ENCODE data around the gene DNMBP.
A peak's percentile ranks its signal among the peaks of the same experiment; 100 is the strongest.
"Not testable (repeated sequence)": the region's sequence is repeated elsewhere in the genome, so short reads cannot be mapped to it uniquely, and the experiment has no call there.

Gene DNMBP

DNA sequence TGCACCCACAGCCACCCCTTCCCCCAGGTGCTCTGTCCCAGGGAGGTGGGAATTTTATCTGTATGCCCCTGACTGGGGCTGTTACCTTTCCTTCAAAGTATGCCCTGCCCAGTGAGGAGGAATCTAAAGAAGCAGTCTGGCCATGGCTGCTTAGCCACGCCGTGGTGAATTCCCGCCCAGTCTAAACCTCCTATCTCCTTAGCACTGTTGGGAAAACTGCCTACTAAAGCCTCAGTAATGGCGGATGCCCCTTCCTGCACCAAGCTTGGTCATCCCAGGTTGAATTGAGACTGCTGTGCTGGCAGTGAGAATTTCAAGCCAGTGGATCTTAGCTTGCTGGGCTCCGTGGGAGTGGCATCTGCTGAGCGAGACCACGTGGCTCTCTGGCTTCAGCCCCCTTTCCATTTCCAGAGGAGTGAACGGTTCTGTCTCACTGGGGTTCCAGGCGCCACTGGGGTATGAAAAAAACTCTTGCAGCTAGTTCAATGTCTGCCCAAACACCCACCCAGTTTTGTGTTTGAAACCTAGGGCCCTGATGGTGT, 140.1 kb downstream of the DNMBP start:
- no peak for DNase-seq (ENCODE audit: low read depth in 2 of 2)

DNA sequence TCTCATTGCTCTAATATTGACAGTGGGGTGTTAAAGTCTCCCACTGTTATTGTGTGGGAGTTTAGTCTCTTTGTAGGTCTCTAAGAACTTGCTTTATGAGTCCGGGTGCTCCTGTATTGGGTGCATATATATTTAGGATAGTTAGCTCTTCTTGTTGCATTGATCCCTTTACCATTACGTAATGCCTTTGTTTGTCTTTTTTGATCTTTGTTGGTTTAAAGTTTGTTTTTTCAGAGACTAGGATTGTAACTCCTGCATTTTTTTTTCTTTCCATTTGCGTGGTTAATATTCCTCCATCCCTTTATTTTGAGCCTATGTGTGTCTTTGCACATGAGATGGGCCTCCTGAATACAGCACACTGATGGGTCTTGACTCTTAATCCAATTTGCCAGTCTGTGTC, 142.5 kb downstream of the DNMBP start:
- not testable (repeated sequence) for DNase-seq (ENCODE audit: low read depth in 2 of 2)

DNA sequence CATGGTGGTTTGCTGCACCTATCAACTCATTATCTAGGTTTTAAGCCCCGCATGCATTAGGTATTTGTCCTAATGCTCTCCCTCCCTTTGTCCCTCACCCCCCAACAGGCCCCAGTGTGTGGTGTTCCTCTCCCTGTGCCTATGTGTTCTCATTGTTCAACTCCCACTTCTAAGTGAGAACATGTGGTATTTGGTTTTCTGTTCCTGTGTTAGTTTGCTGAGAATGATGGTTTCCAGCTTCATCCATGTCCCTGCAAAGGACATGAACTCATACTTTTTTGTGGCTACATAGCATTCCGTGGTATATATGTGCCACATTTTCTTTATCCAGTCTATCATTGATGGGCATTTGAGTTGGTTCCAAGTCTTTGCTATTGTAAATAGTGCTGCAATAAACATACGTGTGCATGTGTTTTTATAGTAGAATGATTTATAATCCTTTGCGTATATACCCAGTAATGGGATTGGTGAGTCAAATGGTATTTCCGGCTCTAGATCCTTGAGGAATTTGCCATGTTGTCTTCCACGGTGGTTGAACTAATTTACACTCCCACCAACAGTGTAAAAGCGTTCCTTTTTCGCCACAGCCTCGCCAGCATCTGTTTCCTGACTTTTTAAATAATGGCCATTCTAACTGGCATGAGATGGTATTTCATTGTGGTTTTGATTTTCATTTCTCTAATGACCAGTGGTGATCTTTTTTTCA, 146.1 kb downstream of the DNMBP start:
- DNase-seq (ENCODE audit: low read depth in 2 of 2): peak; percentile 55 to 56

DNA sequence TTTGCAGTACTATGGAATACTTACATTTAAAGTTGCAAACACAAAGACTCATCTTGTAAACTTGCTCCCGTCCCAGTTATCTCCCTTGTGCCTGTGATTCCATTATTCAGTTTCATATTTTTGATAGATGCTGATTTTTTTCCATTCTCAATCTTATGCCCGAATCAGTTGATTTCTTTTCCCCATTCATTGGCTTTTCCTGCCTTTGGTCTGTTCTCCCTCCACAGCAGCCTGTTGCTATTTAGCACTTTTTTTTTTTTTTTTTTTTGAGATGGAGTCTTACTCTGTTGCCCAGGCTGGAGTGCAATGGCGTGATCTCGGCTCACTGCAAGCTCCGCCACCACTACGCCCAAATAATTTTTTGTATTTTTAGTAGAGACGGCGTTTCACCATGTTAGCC, 149.3 kb downstream of the DNMBP start:
- DNase-seq (ENCODE audit: low read depth in 2 of 2): no peak

DNA sequence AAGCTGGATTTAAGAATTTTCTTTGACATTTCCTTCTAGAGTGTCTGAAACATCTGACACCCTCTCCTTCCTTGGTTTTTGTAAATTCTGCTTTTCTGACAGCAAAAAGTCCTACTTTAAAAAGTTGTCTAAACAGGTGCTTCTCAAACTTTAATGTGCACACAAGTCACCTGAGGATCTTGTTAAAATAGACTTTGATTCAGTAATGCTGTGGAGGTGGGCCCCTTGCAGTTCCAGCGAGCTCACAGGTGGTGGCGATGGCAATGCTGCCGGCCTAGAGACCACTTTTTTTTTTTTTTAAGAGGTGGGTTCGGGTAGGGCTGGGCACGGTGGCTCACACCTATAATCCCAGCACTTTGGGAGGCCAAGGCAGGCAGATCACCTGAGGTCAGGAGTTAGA, 150.2 kb downstream of the DNMBP start:
- no peak for DNase-seq (ENCODE audit: low read depth in 2 of 2)

DNA sequence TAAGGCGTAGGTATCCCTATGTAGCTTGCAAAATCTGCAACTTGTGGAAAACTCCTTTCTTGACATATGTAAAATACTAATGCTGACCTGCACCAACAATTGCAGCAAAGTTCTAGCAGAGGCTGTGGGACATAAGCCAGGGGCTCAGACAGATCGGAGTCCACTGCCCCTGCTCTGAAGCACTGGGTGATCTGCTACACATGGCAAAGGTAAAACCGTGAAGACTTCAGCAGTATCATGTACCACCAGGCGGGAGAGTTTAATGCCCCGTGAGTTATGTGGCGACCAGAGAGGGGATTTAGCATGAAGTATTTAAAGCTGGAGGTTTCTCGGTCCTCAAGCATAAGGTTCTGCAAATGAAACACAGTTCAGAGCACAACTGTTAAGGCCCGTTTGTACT, 150.9 kb downstream of the DNMBP start:
- no peak for DNase-seq (ENCODE audit: low read depth in 2 of 2)

DNA sequence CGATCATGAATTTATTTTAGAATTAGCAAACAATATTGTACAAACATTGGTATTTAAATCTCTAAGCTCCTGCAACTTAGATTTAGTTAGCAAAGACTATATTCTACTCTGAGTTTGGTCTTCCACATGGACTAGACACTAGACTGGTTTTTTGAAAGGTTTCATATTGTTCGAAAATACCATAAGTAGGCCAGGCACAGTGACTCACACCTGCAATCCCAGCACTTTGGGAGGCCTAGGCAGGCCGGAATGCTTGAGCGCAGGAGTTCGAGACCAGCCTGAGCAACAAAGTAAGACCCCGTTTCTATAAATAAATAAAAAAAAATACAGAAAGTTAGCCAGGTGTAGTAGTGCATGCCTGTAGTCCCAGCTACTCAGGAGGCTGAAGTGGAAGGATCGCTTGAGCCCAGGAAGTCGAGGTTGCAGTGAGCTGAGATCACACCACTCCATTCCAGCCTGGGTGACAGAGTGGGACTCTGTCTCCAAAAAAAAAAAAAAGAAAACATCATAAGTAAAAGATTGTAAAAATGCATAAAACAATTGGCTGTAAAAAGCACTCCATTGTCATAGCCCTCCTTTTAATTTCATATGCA, 154.2 kb downstream of the DNMBP start:
- no peak for DNase-seq (ENCODE audit: low read depth in 2 of 2)

DNA sequence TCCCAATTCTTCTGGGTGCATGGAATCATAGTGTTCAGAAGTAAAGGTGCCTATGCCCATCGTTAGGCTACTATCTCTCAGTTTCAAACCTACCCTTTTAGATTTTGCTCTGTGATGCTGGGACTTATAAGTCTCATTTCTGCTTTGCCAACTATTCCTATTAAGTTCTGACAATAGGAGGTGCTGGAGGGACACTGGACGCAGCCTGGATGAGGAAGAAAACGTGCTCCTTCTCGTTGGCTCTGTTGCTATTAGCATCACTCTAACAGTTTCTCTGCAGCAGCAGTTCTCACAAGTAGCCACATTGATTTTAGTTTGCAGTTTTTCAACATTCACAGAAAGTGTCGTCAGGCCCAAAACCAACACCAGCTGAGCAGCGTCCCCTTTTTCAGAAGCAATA, 154.9 kb downstream of the DNMBP start:
- DNase-seq (ENCODE audit: low read depth in 2 of 2): peak; percentile 36 to 38

DNA sequence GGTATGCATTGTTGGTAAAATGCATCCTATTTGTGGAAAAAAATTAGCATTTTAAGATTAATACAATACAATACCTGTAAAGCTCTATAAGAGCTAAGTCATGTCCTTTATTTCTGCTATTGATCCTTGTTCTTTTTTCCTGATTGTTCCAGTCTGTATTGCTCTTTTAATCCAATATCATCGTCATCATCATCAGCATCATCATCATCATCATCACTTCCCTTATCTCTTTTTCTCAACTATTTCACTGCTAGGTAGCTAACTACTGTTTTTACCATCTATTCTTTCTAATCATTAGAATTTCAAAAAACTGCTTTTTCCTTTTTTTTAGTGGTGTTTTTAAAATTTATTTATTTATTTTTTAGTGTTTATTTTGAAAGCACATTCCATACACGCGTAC, 156.1 kb downstream of the DNMBP start:
- no peak for DNase-seq (ENCODE audit: low read depth in 2 of 2)

DNA sequence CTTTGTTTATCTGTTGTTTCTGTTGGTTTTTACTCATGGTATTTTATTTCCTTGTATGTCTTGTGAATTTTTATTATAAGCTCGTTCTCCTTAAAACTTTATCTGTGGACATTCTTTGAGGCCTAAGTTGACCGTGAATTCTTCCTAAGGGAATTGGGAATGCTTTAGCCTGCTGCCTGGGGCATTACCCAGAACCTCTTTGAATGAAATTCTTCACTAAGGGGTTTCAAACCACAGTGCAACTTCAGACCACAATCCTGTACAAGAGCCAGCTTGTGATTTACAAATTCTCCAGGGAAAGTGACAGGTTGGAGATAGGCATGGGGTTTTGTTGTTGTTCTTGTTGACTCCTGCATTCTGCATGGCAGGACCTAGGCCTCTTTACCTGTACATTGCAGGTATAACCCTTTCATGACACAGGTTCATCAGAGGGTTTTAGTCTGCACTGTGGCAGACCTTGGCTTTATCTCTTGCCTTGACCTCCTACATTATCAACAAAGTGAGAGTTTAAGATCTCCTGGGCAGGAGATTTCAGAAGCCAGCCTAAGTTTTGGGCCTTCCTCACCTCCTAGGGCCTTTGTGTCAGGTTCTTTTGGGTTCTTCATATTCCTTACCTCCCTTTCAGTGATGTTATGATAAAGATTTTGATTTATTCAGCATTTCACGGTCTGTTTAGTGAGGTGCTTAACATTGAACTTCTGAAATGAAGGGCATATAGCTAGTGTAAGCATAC, 157.1 kb downstream of the DNMBP start:
- DNase-seq (ENCODE audit: low read depth in 2 of 2): no peak

DNA sequence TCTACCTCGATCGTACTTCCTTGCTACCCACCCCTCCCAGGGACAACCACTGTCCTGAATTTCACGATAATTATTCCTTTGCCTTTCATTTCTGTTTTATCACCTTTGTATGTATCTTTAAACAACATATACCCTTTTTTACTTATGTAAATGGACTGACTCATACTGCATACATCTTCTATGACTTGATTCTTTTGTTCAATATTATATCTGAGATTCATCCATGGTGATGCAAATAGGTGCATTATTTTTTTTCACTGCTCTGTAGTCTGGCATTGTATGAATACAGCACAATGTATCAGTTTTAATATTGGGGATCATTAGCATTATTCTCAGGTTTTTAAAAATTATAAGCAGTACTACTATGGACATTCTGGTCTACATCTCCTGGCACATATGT, 157.9 kb downstream of the DNMBP start:
- no peak for DNase-seq (ENCODE audit: low read depth in 2 of 2)

DNA sequence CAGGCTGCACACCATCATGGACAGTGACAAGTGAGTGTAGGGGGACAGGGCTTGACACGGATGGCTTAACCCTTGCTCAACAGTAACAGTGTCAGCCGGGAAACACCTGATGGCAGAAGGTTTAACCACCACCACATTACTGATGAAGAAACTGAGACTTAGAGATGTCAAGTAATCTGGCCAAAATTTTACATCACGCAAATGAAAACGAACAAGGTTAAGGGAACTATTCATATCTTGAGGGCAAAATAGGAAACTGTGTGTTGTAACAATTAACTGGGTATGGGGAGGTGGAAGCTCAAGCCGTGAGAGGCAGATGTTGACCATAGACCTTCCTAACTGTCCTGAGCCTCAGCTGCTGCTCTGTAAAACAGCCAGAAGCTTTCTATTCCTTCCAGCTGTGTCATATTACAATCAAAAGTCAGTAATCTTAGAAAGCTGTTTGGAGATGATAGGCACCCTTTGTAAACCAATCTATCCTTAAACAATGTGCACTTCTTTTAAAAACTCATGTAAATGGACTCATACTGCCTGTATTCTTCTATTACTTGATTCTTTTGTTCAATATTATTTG, 158.9 kb downstream of the DNMBP start:
- no peak for DNase-seq (ENCODE audit: low read depth in 2 of 2)

DNA sequence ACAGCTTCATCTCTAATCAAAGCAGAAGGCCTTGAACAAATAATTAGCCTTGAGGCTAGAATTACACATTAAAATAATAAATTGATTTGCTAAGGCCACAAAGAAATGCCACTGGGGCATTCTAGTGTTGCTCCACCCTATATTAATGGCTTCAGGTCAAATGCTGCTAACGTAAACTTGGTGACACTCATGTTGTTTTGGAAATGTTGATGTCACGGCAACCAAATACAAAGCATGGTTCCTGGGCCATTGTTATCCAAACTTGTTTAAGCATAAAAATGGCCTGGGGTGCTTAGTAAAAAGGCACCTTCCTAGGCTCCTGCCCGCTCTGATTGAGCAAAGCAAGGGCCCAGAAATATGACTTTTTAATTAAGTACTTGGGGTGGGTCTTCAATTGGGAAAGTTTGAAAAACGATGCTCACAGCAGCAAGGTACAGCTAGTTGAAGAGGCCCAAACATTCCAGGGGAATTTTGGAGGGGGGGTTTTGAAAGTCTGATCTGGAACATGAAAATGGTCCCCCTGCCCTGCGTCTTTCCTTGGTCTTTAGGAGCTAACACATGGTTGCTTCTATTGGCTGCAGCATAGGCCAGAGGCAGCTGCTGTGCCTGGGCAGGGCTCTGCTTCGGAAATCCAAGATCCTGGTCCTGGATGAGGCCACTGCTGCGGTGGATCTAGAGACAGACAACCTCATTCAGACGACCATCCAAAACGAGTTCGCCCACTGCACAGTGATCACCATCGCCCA, 159.6 kb downstream of the DNMBP start:
- no peak for DNase-seq (ENCODE audit: low read depth in 2 of 2)

DNA sequence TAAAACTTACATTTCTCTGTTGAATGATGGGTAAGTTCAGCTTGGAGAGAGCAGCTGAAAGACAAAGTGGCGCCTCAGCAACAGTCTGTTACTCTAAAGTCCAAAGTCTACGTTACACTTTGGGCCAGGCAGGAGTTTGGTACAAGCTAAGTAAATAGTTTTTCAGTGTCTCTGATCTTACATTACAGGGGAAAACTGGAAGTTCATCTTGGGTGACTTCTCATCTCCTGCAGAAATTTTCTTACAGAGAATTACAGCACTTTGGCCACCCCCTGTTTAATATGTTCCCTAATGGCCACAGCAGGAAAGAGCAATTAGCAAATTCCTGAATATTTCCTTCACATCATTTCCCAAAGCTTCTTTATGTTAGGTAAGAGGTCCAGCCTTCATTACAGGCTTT, 160.2 kb downstream of the DNMBP start:
- no peak for DNase-seq (ENCODE audit: low read depth in 2 of 2)

DNA sequence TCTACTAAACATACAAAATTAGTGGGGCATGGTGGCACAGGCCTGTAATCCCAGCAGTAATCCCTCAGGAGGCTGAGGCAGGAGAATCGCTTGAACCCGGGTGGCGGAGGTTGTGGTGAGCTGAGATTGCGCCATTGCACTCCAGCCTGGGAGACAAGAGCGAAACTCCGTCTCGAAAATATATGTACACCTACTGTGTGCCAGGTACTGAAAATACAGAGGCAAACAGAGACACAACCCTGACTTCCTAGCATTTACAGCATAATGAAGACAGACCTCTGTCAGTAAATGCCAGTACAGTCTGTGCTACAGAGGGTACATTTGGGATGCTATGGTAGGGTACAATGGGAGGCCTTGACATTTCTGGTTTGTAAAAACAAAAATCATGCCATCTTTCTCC, 160.7 kb downstream of the DNMBP start:
- DNase-seq (ENCODE audit: low read depth in 2 of 2): no peak

DNA sequence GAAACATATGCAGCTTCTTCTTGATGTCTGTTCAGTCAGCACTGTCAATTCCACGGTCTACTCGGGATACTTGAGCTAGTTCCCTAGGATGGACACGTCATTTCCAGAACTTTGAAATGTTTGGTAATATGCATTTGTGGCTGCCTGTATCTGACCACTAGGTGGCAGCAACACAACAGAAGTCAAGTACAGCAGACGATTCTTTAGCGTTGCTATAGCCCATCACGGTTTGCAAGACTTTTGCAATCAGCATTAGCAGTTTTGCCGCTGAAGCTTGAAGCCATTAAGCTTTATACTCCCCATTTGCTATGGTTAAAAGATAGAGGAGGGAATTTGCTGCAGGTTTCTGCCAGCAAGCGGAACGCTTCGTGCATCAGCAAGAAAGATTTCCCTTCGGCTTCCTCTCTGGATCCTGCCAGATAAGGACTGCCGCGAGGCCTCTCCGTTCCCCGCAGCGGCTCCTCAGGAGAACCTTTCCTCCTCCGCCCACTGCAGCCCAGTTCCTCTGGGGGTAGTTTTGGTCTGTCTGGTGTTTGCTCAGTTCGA, 163.8 kb downstream of the DNMBP start:
- DNase-seq (ENCODE audit: low read depth in 2 of 2): peak; percentile 75 to 78

DNA sequence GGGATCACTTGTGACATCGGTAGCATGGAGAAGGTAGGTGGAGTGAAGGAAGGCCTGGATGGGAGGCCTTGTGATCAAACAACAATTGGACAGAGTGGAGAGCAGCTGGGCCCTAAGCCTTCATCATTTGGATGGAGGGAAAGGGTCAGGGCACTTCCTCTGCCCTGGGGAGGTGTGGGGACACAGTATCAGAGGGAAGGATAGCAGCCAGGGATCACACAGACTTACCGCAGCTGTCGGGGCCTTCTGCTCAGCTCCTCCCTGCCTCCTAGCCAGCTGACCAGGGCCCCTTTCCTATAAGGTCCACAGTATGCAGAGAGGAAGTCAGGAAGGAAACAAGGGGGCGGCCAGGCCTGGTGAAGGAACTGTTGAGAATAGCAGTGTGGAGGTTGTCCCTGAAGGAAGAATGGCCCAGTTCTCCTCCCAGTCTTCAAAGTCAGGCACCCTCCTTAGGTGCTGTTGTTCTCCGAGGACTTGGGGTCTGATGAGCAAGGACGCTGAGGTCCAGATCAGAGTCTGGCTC, 165.3 kb downstream of the DNMBP start:
- no peak for DNase-seq (ENCODE audit: low read depth in 2 of 2)

DNA sequence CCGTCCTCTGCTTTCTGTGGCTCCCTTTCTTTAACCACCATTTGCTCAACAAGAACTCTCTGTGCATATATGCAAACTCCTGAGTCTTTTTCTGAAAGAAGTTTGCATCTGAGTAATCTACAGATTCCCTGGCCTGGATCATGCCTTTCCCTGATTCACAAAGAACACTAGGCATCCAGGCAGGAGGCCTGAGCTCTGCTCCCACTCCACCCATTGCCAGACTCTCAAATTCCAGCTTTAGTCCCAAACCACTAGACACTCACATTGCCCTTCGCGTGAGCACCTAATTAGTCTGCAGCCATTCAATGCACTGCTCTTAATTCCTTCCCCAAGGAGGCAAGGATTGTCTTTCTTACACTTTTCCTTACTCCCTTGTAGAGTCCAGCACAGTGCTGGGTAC, 166.4 kb downstream of the DNMBP start:
- no peak for DNase-seq (ENCODE audit: low read depth in 2 of 2)

DNA sequence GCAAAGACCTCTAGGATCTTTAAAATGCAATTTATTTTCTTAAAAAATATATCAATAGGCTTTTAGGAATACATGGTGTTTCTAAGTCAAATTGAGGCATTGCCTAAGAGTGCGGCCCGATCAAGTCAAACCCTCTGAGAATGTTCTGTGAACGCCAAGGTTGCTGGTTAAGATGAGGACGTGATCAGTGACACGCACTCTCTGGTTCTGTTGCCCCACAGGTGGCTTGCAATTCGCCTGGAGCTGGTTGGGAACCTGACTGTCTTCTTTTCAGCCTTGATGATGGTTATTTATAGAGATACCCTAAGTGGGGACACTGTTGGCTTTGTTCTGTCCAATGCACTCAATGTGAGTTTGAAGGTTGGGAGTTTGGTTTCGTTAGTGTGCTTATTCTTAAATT, 168.0 kb downstream of the DNMBP start:
- no peak for DNase-seq (ENCODE audit: low read depth in 2 of 2)

DNA sequence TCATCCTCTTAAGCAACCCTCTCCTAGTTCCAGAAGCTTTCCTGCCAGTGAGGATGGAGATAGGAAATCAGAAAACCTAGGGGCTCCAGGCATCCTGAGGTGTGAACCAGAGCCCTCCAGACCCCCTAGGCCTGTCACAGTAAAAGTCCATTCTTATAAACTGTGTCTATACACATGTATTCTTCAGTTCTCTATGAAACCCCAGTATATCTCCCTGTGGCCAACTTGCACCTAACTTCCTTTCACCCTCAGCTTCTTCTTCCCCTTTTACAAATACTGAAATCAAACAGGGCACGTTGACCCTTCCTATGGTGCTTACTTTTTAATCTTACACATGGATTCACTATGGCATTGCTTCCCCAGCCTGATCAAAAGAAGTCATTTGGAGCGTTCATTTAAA, 168.9 kb downstream of the DNMBP start:
- not testable (repeated sequence) for DNase-seq (ENCODE audit: low read depth in 2 of 2)

DNA sequence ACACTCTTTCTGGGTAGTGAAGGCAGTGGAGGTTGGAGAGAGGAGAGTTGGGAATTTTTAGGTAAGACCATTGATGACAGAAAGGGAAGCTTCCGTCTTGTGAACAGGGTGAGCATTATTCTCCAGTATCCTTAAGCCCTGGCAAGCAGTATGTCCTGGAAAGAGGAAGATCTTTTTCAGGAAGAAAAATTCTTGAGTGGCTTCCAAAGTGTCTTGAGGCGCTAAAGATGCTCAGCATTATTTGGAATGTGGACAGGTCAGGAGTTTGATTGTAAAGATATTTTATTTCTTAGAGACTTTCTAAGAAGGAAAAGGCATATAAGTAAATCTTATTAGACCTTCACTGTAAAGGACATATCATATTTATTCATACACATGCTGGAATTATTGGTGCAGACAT, 173.0 kb downstream of the DNMBP start:
- DNase-seq (ENCODE audit: low read depth in 2 of 2): no peak
